Fibroblast of lung (primary cell): ENCODE measurements around the gene NMT1.

Experiments
- CTCF ChIP-seq, 2 donors: IDR thresholded peaks in 1 of 2; conservative IDR thresholded peaks in 1 of 2; 1 replicate in 1 of 2; 2 replicates in 1 of 2; pipeline ENCODE4 v1.5.1; 2011 to 2012; ENCODE audit warnings: low read length in 2 of 2, control low read depth in 1 of 2, inconsistent platforms in 1 of 2, low read depth in 1 of 2, mild to moderate bottlenecking in 1 of 2
- EZH2 ChIP-seq: IDR thresholded peaks from 2 replicates; pipeline ENCODE4 v1.5.1; 2012; ENCODE audit warnings: low read length, control low read depth, mild to moderate bottlenecking; ENCODE audit errors: missing control alignments

GRCh38 chr17:45156242-45156641, 95.1 kb downstream of the NMT1 start:
- TF ChIP-seq CTCF (conservative IDR thresholded peaks at IDR 0.05 in 1 of 2, IDR thresholded peaks at IDR 0.05 in 1 of 2; ENCODE audit: low read depth in 1 of 2, low read length in 2 of 2) (no peak), EZH2 (no peak)
